Measurements from ENCODE around the gene IL23R.

IL23R gene, protein sequence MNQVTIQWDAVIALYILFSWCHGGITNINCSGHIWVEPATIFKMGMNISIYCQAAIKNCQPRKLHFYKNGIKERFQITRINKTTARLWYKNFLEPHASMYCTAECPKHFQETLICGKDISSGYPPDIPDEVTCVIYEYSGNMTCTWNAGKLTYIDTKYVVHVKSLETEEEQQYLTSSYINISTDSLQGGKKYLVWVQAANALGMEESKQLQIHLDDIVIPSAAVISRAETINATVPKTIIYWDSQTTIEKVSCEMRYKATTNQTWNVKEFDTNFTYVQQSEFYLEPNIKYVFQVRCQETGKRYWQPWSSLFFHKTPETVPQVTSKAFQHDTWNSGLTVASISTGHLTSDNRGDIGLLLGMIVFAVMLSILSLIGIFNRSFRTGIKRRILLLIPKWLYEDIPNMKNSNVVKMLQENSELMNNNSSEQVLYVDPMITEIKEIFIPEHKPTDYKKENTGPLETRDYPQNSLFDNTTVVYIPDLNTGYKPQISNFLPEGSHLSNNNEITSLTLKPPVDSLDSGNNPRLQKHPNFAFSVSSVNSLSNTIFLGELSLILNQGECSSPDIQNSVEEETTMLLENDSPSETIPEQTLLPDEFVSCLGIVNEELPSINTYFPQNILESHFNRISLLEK
- 4.3 to 37.3 (median 4.8) reads per million in 3 donors for total RNA-seq

DNA sequence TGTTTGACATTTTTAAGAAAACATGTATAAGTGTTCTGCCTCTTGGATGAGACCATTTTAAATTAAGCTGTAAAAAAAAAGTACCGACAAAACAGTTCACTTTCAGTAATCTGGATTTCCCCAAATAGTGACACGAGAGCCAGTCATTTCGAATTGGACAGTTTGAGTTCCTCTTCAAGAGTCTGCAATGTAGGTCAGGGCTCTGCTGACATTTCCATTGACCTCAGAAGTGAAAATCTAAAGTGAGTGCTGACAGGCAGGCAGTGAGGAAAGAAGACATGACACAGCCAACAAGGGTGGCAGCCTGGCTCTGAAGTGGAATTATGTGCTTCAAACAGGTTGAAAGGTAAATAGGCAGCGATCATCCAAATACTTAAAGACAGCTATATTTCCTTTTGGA, at the start of gene IL23R:
TSS of gene IL23R (plus strand) at position 259 of the 400 bp plus-strand sequence. CDS start 1,667 bp downstream, outside the sequence.
- no peaks in the 10 kb centered on the region for H3K9me3 ChIP-seq (ENCODE audit: control insufficient read depth, low read length)
- H3K4me3 ChIP-seq (ENCODE audit: insufficient read depth, low read depth, low read length, poor library complexity, severe bottlenecking) = no peak within 1 kb of the TSS
- DNase-seq = peak in 2 of 3 donors; percentile 32 to 52
- no peak within 1 kb of the TSS for H3K27ac ChIP-seq (ENCODE audit: insufficient read depth, low read length, poor library complexity, severe bottlenecking)
- H3K4me1 ChIP-seq (ENCODE audit: control insufficient read depth, insufficient read depth, low read length, poor library complexity, severe bottlenecking) = peaks cover 13% of the 10 kb centered on the region
- H3K36me3 ChIP-seq (ENCODE audit: control insufficient read depth, insufficient read depth, low read length) = no peaks in the 10 kb centered on the region
- no peaks in the 10 kb centered on the region for H3K27me3 ChIP-seq (replicated peaks; ENCODE audit: control insufficient read depth, insufficient read depth, low read length, poor library complexity, severe bottlenecking)

DNA sequence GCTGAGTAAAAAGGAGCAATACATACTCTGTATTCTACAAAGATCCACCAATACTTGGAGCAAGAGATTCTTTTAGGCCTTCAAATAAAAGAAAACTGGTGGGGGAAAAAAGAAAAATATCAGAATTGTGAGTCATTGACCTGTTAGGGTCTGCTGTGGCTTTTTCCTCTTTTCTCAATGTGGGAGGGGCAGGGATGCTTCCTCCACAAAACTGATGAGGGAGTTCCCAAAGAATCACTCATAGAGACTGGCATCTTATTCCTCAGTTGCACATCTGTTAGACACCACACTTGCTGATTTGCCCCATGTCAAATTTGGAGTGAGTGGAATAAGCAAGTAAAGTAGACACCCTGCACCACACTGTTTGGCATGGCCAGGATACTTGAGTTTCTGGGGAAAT, 48.1 kb upstream of the IL23R start:
- H3K27me3 ChIP-seq (replicated peaks; ENCODE audit: control insufficient read depth, insufficient read depth, low read length, poor library complexity, severe bottlenecking) = no peaks in the 10 kb centered on the region
- H3K9me3 ChIP-seq (ENCODE audit: control insufficient read depth, low read length) = no peaks in the 10 kb centered on the region
- H3K4me3 ChIP-seq (ENCODE audit: insufficient read depth, low read depth, low read length, poor library complexity, severe bottlenecking) = no peak overlapping the region
- DNase-seq = no peak
- H3K36me3 ChIP-seq (ENCODE audit: control insufficient read depth, insufficient read depth, low read length) = no peaks in the 10 kb centered on the region
- no peak overlapping the region for H3K27ac ChIP-seq (ENCODE audit: insufficient read depth, low read length, poor library complexity, severe bottlenecking)
- H3K4me1 ChIP-seq (ENCODE audit: control insufficient read depth, insufficient read depth, low read length, poor library complexity, severe bottlenecking) = no peaks in the 10 kb centered on the region

DNA sequence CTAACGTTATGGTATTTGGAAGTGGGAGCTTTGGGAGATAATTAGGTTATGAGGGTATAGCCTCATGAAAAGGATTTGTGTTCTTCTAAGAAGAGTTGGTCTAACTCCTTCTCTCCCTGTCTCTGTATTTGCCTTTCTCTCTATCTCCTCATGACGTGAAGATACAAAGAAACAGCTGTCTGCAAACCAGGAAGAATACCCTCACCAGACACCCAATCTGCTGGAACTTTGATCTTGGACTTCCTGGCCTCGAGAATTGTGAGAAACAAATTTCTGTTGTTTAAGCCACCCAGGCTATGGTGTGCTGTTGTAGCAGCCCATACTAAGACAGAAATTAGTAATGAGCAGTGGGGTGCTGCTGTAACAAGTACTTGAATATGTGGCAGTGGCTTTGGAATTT, 47.6 kb upstream of the IL23R start:
- Histone ChIP-seq H3K4me3 (ENCODE audit: insufficient read depth, low read depth, low read length, poor library complexity, severe bottlenecking) (no peak overlapping the region), H3K9me3 (ENCODE audit: control insufficient read depth, low read length) (no peaks in the 10 kb centered on the region), H3K27me3 (replicated peaks; ENCODE audit: control insufficient read depth, insufficient read depth, low read length, poor library complexity, severe bottlenecking) (no peaks in the 10 kb centered on the region), H3K36me3 (ENCODE audit: control insufficient read depth, insufficient read depth, low read length) (no peaks in the 10 kb centered on the region), H3K27ac (ENCODE audit: insufficient read depth, low read length, poor library complexity, severe bottlenecking) (no peak overlapping the region), H3K4me1 (ENCODE audit: control insufficient read depth, insufficient read depth, low read length, poor library complexity, severe bottlenecking) (no peaks in the 10 kb centered on the region)
- no peak for DNase-seq

DNA sequence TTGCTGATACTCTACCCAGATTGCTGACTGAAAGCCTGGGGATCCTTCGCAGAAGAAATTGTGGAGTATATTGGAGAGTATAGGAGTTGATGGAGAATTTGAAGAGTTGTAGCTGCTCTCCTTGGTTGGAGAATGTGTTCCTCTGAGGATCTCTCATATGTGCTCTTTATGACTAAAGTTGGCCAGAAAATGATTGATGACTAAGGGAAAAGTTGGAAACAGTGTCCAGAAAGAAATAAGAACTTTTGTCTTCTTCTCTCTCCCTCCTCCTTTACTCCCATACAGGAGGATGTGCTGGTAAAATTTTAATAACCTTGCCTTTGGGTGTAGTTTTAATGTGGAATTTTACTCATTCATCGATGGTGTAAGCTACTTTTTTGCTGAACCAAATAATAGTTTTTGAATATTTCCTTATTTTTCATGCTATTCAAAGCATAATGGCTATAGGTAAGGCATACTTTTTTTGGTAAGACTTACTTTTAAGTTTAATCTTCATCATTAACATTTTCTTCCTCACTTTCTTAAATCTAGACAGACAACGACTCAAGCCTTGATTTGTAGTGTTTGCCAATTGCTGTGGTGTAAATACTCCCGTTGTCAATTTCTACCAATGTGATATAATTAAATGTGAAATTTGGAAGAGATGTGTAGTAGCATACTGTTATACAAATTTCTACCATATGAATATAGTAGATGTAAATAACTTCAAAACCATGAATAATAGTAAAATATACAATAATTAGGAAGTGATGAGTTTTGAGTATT, 45.2 kb upstream of the IL23R start:
- no peaks in the 10 kb centered on the region for H3K9me3 ChIP-seq (ENCODE audit: control insufficient read depth, low read length)
- H3K27me3 ChIP-seq (replicated peaks; ENCODE audit: control insufficient read depth, insufficient read depth, low read length, poor library complexity, severe bottlenecking) = no peaks in the 10 kb centered on the region
- no peak for DNase-seq
- no peak overlapping the region for H3K27ac ChIP-seq (ENCODE audit: insufficient read depth, low read length, poor library complexity, severe bottlenecking)
- no peaks in the 10 kb centered on the region for H3K4me1 ChIP-seq (ENCODE audit: control insufficient read depth, insufficient read depth, low read length, poor library complexity, severe bottlenecking)
- no peaks in the 10 kb centered on the region for H3K36me3 ChIP-seq (ENCODE audit: control insufficient read depth, insufficient read depth, low read length)
- H3K4me3 ChIP-seq (ENCODE audit: insufficient read depth, low read depth, low read length, poor library complexity, severe bottlenecking) = no peak overlapping the region

DNA sequence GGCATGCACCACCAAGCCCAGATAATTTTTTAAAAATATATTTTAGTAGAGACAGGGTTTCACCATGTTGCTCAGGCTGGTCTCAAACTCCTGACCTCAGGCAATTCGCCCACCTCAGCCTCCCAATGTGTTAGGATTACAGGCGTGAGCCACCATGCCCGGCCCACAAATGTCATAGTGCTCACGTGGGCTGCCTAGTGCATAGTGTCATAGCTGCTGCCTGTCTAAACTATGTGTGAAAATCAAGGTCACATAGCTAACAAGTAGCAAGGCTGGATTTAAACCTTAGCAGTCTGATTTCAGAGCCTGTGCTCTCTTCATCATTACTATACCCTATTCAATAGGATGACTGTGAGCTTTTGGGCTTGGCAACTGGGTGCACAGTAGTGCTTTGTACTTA, 41.8 kb upstream of the IL23R start:
- DNase-seq = no peak
- Histone ChIP-seq H3K27me3 (replicated peaks; ENCODE audit: control insufficient read depth, insufficient read depth, low read length, poor library complexity, severe bottlenecking) (no peaks in the 10 kb centered on the region), H3K36me3 (ENCODE audit: control insufficient read depth, insufficient read depth, low read length) (no peaks in the 10 kb centered on the region)

DNA sequence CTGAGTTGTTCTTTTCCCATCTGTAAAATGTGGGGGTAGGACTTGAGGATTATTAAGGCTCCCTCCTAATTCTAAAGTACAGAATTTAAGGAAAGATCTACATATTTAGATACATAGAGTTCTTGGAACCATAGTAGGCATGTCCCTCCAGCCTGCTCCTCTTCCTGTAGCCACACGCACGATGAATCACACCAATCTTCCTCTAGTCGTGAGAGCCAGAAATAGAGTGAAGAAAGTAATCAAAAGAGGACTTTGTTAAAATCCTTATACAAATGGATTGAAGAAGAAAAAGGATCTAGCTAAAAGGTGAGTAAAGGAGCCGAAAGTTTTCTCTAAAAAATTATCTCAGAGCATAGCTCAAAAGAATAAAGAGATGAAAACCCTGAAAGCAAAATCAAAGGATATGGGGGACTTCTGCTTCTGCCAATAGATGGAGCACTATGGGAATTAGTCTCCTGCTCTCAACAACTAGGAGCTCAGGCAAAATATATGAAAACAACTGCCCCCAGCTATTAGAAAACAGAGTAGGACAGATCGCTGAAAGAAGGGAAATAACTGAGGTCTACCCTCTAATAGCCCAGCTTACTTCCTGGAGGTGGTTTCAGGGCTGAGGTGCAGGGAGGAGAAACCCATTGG, 40.0 kb upstream of the IL23R start:
- Histone ChIP-seq H3K4me3 (ENCODE audit: insufficient read depth, low read depth, low read length, poor library complexity, severe bottlenecking) (no peak overlapping the region), H3K4me1 (ENCODE audit: control insufficient read depth, insufficient read depth, low read length, poor library complexity, severe bottlenecking) (no peaks in the 10 kb centered on the region), H3K27me3 (replicated peaks; ENCODE audit: control insufficient read depth, insufficient read depth, low read length, poor library complexity, severe bottlenecking) (no peaks in the 10 kb centered on the region), H3K9me3 (ENCODE audit: control insufficient read depth, low read length) (no peaks in the 10 kb centered on the region), H3K27ac (ENCODE audit: insufficient read depth, low read length, poor library complexity, severe bottlenecking) (no peak overlapping the region), H3K36me3 (ENCODE audit: control insufficient read depth, insufficient read depth, low read length) (no peaks in the 10 kb centered on the region)
- no peak for DNase-seq

More for the DNA sequence above, 41.8 kb upstream of the IL23R start:
- Histone ChIP-seq H3K4me3 (ENCODE audit: insufficient read depth, low read depth, low read length, poor library complexity, severe bottlenecking) (no peak overlapping the region), H3K27ac (ENCODE audit: insufficient read depth, low read length, poor library complexity, severe bottlenecking) (no peak overlapping the region), H3K9me3 (ENCODE audit: control insufficient read depth, low read length) (no peaks in the 10 kb centered on the region), H3K4me1 (ENCODE audit: control insufficient read depth, insufficient read depth, low read length, poor library complexity, severe bottlenecking) (no peaks in the 10 kb centered on the region)

DNA sequence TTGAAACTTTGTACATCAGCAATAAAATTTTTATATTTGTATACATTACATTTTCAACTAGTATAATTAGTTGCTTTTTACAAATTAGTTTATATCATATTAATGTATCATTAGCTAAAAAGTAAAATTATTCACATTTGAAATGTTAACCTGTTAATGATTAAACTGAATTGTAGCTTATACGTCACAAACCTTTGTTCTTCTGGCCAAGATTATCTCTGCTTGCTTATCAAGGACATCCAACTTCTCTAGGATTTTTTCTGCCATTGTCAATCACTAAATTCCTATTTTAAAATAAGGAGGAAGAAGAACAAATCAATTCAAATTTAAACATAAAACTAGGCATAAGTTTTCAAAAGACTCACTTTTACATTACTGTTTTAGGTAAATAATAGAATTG, 39.3 kb upstream of the IL23R start:
- H3K9me3 ChIP-seq (ENCODE audit: control insufficient read depth, low read length) = no peaks in the 10 kb centered on the region
- no peak for DNase-seq
- H3K36me3 ChIP-seq (ENCODE audit: control insufficient read depth, insufficient read depth, low read length) = no peaks in the 10 kb centered on the region
- H3K27me3 ChIP-seq (replicated peaks; ENCODE audit: control insufficient read depth, insufficient read depth, low read length, poor library complexity, severe bottlenecking) = no peaks in the 10 kb centered on the region
- H3K4me3 ChIP-seq (ENCODE audit: insufficient read depth, low read depth, low read length, poor library complexity, severe bottlenecking) = no peak overlapping the region
- H3K4me1 ChIP-seq (ENCODE audit: control insufficient read depth, insufficient read depth, low read length, poor library complexity, severe bottlenecking) = no peaks in the 10 kb centered on the region
- H3K27ac ChIP-seq (ENCODE audit: insufficient read depth, low read length, poor library complexity, severe bottlenecking) = no peak overlapping the region

DNA sequence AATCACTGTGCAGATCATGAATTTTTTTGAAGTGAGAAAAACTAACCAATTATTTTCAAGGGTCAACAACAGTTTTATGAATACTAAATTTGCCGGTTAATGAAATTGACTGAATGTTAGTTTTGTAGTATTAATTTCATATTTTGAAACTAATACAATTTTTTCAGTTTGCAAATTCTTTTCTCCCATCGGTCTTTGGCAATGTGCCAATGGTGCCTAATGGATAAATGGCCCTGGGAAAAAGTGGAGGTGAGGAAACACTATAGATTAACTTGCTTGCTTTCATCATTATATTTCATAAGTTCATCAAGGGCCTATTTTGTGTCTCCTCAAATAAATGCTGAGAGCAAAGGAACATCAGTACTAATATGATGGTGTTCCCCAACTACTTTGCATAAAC, 35.6 kb upstream of the IL23R start:
- Histone ChIP-seq H3K4me1 (ENCODE audit: control insufficient read depth, insufficient read depth, low read length, poor library complexity, severe bottlenecking) (peaks cover 4% of the 10 kb centered on the region), H3K27me3 (replicated peaks; ENCODE audit: control insufficient read depth, insufficient read depth, low read length, poor library complexity, severe bottlenecking) (peaks cover 2% of the 10 kb centered on the region), H3K9me3 (ENCODE audit: control insufficient read depth, low read length) (no peaks in the 10 kb centered on the region), H3K4me3 (ENCODE audit: insufficient read depth, low read depth, low read length, poor library complexity, severe bottlenecking) (no peak overlapping the region), H3K36me3 (ENCODE audit: control insufficient read depth, insufficient read depth, low read length) (no peaks in the 10 kb centered on the region), H3K27ac (ENCODE audit: insufficient read depth, low read length, poor library complexity, severe bottlenecking) (no peak overlapping the region)
- no peak for DNase-seq

DNA sequence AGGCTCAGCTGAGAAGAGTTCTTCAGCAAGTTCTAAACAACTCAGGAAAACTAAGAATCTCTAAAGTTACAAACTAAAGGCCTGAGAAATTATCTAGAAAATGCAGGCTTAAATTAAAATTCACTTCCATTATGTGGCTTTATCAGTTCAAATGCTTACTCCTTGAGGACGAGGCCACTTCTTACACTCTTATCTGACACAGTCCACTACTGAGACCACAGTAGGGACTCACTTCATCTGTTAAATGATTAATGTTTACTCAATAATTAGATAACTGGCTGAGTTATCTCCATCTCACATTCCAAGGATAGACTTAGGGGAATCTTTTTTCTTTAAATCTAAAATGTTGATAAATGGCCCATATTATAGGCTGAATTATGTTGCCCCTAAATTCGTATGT, 33.1 kb upstream of the IL23R start:
- Histone ChIP-seq H3K4me3 (ENCODE audit: insufficient read depth, low read depth, low read length, poor library complexity, severe bottlenecking) (no peak overlapping the region), H3K27ac (ENCODE audit: insufficient read depth, low read length, poor library complexity, severe bottlenecking) (no peak overlapping the region), H3K4me1 (ENCODE audit: control insufficient read depth, insufficient read depth, low read length, poor library complexity, severe bottlenecking) (peaks cover 4% of the 10 kb centered on the region), H3K27me3 (replicated peaks; ENCODE audit: control insufficient read depth, insufficient read depth, low read length, poor library complexity, severe bottlenecking) (peaks cover 2% of the 10 kb centered on the region), H3K9me3 (ENCODE audit: control insufficient read depth, low read length) (no peaks in the 10 kb centered on the region), H3K36me3 (ENCODE audit: control insufficient read depth, insufficient read depth, low read length) (no peaks in the 10 kb centered on the region)
- DNase-seq = no peak

Measured in effector memory CD4-positive, alpha-beta T cell (primary cell).